Common myeloid progenitor, CD34-positive (primary cell): ENCODE measurements around the gene ZIC1.

Experiments used
- CTCF ChIA-PET: fragments of 350-600 bp; sonication (Branson Sonifier 250); formaldehyde crosslinking; loops from one replicate; lab custom pipeline; 2021; ENCODE audit warnings: antibody characterized with exemption; lab: Charles Lee
- POLR2A ChIA-PET: fragments of 350-600 bp; sonication (Branson Sonifier 250); formaldehyde crosslinking; loops from one replicate; lab custom pipeline; 2021; ENCODE audit warnings: antibody characterized with exemption; lab: Charles Lee
- DNase-seq, 3 donors: peaks; one replicate each; pipeline versions ENCODE4 v3.0.0 to v3.0.0-alpha.2; 2013
- H3K27ac ChIP-seq, 2 experiments: 1 replicate in 1 of 2; 2 replicates in 1 of 2; pipeline ENCODE4 v1.7.0; 2013; ENCODE audit warnings: inconsistent platforms in 2 of 2, low read length in 2 of 2, mild to moderate bottlenecking in 2 of 2, low read depth in 1 of 2, moderate library complexity in 1 of 2; ENCODE audit not compliant: severe bottlenecking in 2 of 2, insufficient read depth in 1 of 2, poor library complexity in 1 of 2
- H3K27me3 ChIP-seq, 5 experiments: replicated peaks in 2 of 5; 1 replicate in 3 of 5; 2 replicates in 2 of 5; pipeline versions ENCODE4 v1.6.1 to v1.7.0; 2013; ENCODE audit warnings: low read length in 4 of 5, mild to moderate bottlenecking in 2 of 5, moderate library complexity in 2 of 5, inconsistent platforms in 1 of 5; ENCODE audit not compliant: insufficient read depth in 5 of 5, control insufficient read depth in 4 of 5
- H3K36me3 ChIP-seq, 4 experiments: 1 replicate in 2 of 4; 2 replicates in 2 of 4; pipeline versions ENCODE4 v1.6.1 to v1.7.0; 2013; ENCODE audit warnings: low read length in 3 of 4, control low read depth in 1 of 4, mild to moderate bottlenecking in 1 of 4; ENCODE audit not compliant: control insufficient read depth in 4 of 4, insufficient read depth in 4 of 4
- H3K4me1 ChIP-seq, 4 experiments: 1 replicate in 3 of 4; 2 replicates in 1 of 4; pipeline versions ENCODE4 v1.6.1 to v1.7.1; 2013; ENCODE audit warnings: low read length in 3 of 4, mild to moderate bottlenecking in 3 of 4, control low read depth in 1 of 4, inconsistent platforms in 1 of 4, moderate library complexity in 1 of 4; ENCODE audit not compliant: control insufficient read depth in 4 of 4, insufficient read depth in 4 of 4; ENCODE audit errors: control extremely low read depth in 1 of 4
- H3K4me3 ChIP-seq, 7 experiments: 1 replicate in 4 of 7; 2 replicates in 3 of 7; pipeline versions ENCODE4 v1.5.1 to v1.7.0; 2013; ENCODE audit warnings: mild to moderate bottlenecking in 7 of 7, low read length in 6 of 7, moderate library complexity in 6 of 7, inconsistent platforms in 2 of 7, low read depth in 2 of 7, control low read depth in 1 of 7; ENCODE audit not compliant: insufficient read depth in 4 of 7, control insufficient read depth in 1 of 7; ENCODE audit errors: extremely low read depth in 1 of 7
- H3K9me3 ChIP-seq, 5 experiments: 1 replicate in 4 of 5; 2 replicates in 1 of 5; pipeline versions ENCODE4 v1.6.1 to v1.7.1; 2013; ENCODE audit warnings: low read length in 4 of 5, mild to moderate bottlenecking in 2 of 5, inconsistent platforms in 1 of 5, low read depth in 1 of 5, moderate library complexity in 1 of 5; ENCODE audit not compliant: control insufficient read depth in 4 of 5, insufficient read depth in 2 of 5; ENCODE audit errors: control extremely low read depth in 1 of 5
- WGBS: methylation state at CpG from one replicate; pipeline ENCODE4 v1.1.5; 2013; ENCODE audit not compliant: insufficient coverage; 5-methylcytosine and 5-hydroxymethylcytosine counted together

The ZIC1 gene

GRCh38 chr3:147400999-147401398 lies 8.2 kb upstream of the ZIC1 start:
- no peak overlapping the region for H3K27ac ChIP-seq
- H3K27me3 ChIP-seq = peaks cover 17 to 100% (median 66%) of the 10 kb centered on the region in 5 experiments
- peaks cover 0 to 25% (median 17%) of the 10 kb centered on the region in 5 experiments for H3K9me3 ChIP-seq
- ChIA-PET POLR2A (no interaction called here), CTCF (interaction anchor here (1.2 kb wide), 1 partner anchor 21 kb away, joined by 3 read pairs; no protein-coding TSS in a partner anchor)
- peaks cover 0 to 8% (median under 1%) of the 10 kb centered on the region in 4 experiments for H3K4me1 ChIP-seq
- H3K4me3 ChIP-seq = no peak overlapping the region
- DNase-seq = no peak
- 60% methylated on average over 1 of the region's 1 CpG for WGBS
- no peaks in the 10 kb centered on the region for H3K36me3 ChIP-seq

GRCh38 chr3:147401421-147401820 lies 7.7 kb upstream of the ZIC1 start:
- Histone ChIP-seq H3K27me3 (peaks cover 17 to 100% (median 64%) of the 10 kb centered on the region in 5 experiments), H3K4me1 (peaks cover 0 to 8% (median under 1%) of the 10 kb centered on the region in 4 experiments), H3K9me3 (peaks cover 0 to 25% (median 17%) of the 10 kb centered on the region in 5 experiments), H3K4me3 (no peak overlapping the region), H3K36me3 (no peaks in the 10 kb centered on the region), H3K27ac (no peak overlapping the region)
- ChIA-PET CTCF (interaction anchor here (1.2 kb wide), 1 partner anchor 20 kb away, joined by 3 read pairs; no protein-coding TSS in a partner anchor), POLR2A (no interaction called here)
- whole genome bisulfite sequencing = 29% methylated on average over 1 of the region's 1 CpG
- no peak for DNase-seq

- Histone ChIP-seq H3K4me1 (peaks cover 0 to 6% (median under 1%) of the 10 kb centered on the region in 4 experiments), H3K36me3 (no peaks in the 10 kb centered on the region), H3K4me3 (no peak overlapping the region), H3K27me3 (peaks cover 17 to 100% (median 64%) of the 10 kb centered on the region in 5 experiments), H3K27ac (no peak overlapping the region), H3K9me3 (peaks cover 0 to 26% (median 19%) of the 10 kb centered on the region in 5 experiments)
- POLR2A ChIA-PET = no interaction called here
- CTCF ChIA-PET = no interaction called here
- no peak for DNase-seq
- 23% methylated on average over 3 of the region's 5 CpGs for WGBS
Observed at GRCh38 chr3:147402159-147402558, 7.0 kb upstream of the ZIC1 start.

GRCh38 chr3:147403511-147403910 lies 5.7 kb upstream of the ZIC1 start:
- CTCF ChIA-PET = no interaction called here
- Histone ChIP-seq H3K4me3 (no peak overlapping the region), H3K4me1 (no peaks in the 10 kb centered on the region), H3K9me3 (peaks cover 0 to 26% (median 16%) of the 10 kb centered on the region in 5 experiments), H3K27me3 (peaks cover 20 to 100% (median 69%) of the 10 kb centered on the region in 5 experiments), H3K36me3 (no peaks in the 10 kb centered on the region), H3K27ac (no peak overlapping the region)
- POLR2A ChIA-PET = no interaction called here
- no peak for DNase-seq
- WGBS = 51% methylated on average over 5 of the region's 5 CpGs

GRCh38 chr3:147404000-147404799 lies 5.0 kb upstream of the ZIC1 start:
- WGBS = 31% methylated on average over 4 of the region's 11 CpGs
- H3K27me3 ChIP-seq = peaks cover 13 to 100% (median 66%) of the 10 kb centered on the region in 5 experiments
- H3K27ac ChIP-seq = no peak overlapping the region
- no peak overlapping the region for H3K4me3 ChIP-seq
- no peaks in the 10 kb centered on the region for H3K36me3 ChIP-seq
- no peaks in the 10 kb centered on the region for H3K4me1 ChIP-seq
- ChIA-PET CTCF (no interaction called here), POLR2A (no interaction called here)
- peaks cover 0 to 29% (median 16%) of the 10 kb centered on the region in 5 experiments for H3K9me3 ChIP-seq
- no peak for DNase-seq

GRCh38 chr3:147404800-147405230 lies 4.3 kb upstream of the ZIC1 start:
- 8% methylated on average over 9 of the region's 16 CpGs for WGBS
- POLR2A ChIA-PET = no interaction called here
- peaks cover 0 to 30% (median 16%) of the 10 kb centered on the region in 5 experiments for H3K9me3 ChIP-seq
- H3K27me3 ChIP-seq = peaks cover 12 to 100% (median 71%) of the 10 kb centered on the region in 5 experiments
- CTCF ChIA-PET = no interaction called here
- no peaks in the 10 kb centered on the region for H3K36me3 ChIP-seq
- DNase-seq = no peak
- H3K4me3 ChIP-seq = no peak overlapping the region
- no peak overlapping the region for H3K27ac ChIP-seq
- H3K4me1 ChIP-seq = no peaks in the 10 kb centered on the region
